GM15510 (cell line): ENCODE results near the gene C10orf105.

Experiments
- POLR2A ChIP-seq: IDR thresholded peaks from 3 replicates; pipeline ENCODE4 v1.6.1; 2011; ENCODE audit warnings: borderline replicate concordance; ENCODE audit not compliant: insufficient read length; ENCODE audit errors: extremely low read depth

Gene C10orf105

GRCh38 chr10:71753960-71754505 is 34.5 kb upstream of the C10orf105 start:
- TF ChIP-seq POLR2A = no peak

GRCh38 chr10:71753091-71753959 is 33.7 kb upstream of the C10orf105 start:
- no peak for TF ChIP-seq POLR2A

GRCh38 chr10:71752391-71753090 is 33.0 kb upstream of the C10orf105 start:
- no peak for TF ChIP-seq POLR2A

DNA sequence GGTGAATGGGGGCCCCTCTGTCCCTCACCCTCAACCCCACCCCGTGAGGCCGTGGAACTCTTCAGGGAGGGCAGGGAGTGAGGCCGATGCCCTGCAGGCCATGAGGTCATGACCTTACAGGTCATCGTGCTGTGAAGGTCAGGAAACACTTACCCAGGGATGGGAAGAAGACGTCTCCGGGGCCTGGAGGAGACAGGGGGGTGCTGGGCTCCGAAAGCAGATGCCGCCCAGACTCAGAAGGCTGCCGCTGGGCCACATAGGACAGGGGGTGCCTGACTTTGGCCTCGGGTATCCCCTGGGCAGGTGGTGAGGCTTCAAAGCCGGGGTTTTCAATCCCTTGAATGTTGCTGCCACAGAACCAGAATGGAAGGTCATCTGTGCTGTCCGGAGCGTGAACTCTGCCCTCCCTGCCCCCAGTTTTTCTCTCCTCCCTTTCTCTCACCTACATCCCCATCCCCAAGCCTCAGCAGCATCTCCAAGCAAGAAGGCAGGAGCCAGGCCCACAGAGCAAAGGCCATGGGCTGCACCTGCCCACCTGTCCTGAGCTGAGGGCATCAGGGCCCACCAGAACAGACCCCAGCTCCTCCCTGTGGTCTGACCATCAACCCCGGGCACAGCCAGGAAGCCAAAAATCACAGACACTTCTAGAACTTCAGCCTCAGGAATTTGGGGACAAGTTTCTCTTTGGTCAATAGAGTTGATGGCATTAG is 32.1 kb upstream of the C10orf105 start:
- TF ChIP-seq POLR2A = no peak

- no peak for TF ChIP-seq POLR2A
These were observed 31.4 kb upstream of the C10orf105 start for GRCh38 chr10:71750986-71751385.

GRCh38 chr10:71750124-71750841 is 30.7 kb upstream of the C10orf105 start:
- TF ChIP-seq POLR2A = no peak

- TF ChIP-seq POLR2A = no peak
These were observed 29.8 kb upstream of the C10orf105 start for GRCh38 chr10:71749396-71749795.

- TF ChIP-seq POLR2A = no peak
These were observed 29.2 kb upstream of the C10orf105 start for GRCh38 chr10:71748671-71749191.

DNA sequence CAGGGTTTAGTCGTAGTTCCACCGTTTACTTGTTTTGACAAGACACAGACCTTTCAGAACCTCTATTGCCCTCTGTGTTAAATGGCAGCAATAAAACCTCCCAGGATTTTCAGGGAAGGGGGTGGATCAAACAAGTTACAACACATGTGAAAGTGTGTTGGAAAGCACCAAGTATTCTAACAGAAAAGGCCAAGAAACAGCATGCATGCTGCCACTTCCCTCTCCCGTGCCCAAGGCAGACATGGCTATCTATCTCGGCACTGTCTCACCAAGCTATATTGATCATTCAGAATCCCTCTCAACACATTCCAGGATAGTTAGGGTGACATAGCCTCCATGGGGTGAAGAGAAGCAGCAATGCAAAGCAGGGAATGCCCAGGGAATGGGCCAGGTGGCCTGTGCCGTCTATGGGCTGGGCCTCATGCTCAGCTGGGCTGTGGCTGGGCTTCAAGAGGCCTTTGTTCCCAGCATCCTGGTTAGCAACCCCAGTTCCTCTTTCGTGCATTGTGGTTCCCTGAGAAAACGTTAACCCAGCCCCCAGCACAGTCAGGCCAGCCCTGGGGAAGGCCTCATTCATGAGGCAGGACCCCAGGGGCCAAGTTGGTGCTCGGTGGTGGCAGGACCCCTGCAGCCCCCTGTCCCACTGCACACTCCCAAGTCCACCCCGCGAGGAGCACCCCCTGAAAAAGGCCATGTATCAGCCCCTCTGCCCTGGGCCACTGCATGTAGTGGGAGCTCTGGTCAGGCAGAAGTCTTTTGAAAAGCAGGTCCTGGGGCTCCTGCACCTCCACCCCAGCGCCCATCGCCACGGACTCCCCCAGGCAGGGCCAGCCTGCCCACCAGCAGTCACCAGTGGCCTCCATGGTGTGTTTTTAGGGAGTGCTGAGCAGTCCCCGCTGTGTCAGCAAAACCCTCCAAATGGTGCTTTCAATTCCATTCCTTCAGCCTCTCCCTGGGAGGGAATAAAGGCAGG is 28.3 kb upstream of the C10orf105 start:
- TF ChIP-seq POLR2A = no peak

DNA sequence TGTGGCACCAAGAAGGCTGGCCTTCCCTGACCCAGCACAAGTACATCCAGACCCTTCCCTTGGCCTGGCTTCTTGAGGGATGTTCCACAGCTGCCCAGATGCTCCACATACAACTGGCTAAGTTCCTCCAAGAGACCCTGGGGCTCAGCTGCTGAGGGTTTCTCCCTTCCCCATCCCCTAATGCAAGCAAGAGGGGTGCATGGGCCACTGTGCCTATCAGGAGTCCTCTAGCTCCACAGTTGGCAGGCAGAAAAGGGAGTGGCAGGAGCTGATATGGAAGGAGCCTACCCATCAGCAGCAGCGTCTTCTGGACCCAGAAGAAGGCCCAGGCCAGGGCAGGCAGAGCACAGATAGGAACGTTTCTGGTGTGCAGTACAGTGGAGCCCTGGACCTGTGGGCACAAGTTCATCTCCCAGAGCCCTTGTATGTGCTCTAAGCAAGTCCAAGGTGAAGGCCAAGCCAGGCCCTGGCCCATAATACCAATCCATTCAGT is 27.5 kb upstream of the C10orf105 start:
- no peak for TF ChIP-seq POLR2A

DNA sequence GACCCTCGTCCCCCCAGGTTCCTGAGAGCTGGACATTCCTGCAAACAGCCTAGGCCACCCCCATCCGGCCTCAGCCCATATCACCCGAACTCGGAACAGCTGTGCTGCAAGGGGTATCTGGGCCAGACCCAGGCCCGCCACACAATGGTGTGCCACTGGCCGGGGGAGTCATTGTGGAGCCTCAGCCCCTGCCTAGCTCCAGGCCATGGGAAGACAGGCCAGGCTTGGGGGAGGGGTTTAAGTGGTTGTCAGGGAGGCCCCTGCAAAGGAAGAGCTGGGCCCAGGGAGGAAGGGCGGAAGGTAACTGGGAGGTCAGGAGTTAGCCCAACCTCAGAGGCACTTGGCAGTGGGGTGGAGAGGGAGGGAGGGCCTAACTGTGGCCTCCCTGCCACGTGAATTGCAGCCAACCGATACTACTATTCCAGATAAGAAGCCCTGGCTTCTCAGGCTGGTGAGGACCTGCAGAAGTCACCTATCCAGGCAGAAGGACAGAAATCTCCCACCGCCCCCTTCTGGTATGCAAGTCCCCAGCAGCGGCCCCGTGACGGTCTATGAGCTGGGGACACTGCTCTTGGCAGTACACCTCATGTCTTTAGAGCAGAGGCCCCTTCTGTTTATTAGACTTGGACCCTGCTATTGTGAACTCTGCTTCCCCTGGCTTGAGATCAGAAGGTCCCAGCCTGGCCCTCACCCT is 26.9 kb upstream of the C10orf105 start:
- no peak for TF ChIP-seq POLR2A

GRCh38 chr10:71745664-71746250 is 26.2 kb upstream of the C10orf105 start:
- no peak for TF ChIP-seq POLR2A
